ENCODE measurements around the gene LHX3.

DNA sequence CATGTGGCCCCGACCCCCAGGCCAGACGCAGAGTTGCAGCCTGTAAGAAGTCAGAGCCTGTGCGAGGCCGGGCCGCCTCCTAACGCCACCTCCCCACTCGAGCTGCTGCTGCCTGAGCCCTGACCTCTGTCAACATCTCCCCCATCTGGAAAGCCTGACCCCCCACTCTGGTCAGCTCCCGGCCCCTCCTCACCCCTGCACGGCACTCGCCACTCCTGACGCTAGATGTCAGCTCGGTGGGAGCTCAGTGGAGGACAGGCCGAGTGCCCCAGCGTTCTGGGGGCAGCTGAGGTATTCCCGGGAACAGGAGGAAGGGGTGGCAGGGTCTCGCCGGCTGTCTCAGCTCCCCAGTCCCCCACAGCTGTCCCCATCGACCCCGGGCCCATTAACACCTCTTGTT is 19.9 kb downstream of the LHX3 start:
- TF ChIP-seq, protein P1, sequence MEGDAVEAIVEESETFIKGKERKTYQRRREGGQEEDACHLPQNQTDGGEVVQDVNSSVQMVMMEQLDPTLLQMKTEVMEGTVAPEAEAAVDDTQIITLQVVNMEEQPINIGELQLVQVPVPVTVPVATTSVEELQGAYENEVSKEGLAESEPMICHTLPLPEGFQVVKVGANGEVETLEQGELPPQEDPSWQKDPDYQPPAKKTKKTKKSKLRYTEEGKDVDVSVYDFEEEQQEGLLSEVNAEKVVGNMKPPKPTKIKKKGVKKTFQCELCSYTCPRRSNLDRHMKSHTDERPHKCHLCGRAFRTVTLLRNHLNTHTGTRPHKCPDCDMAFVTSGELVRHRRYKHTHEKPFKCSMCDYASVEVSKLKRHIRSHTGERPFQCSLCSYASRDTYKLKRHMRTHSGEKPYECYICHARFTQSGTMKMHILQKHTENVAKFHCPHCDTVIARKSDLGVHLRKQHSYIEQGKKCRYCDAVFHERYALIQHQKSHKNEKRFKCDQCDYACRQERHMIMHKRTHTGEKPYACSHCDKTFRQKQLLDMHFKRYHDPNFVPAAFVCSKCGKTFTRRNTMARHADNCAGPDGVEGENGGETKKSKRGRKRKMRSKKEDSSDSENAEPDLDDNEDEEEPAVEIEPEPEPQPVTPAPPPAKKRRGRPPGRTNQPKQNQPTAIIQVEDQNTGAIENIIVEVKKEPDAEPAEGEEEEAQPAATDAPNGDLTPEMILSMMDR (IDR thresholded peaks at IDR 0.05; ENCODE audit: insufficient read depth, low read length): no peak
- TF ChIP-seq, protein P2, sequence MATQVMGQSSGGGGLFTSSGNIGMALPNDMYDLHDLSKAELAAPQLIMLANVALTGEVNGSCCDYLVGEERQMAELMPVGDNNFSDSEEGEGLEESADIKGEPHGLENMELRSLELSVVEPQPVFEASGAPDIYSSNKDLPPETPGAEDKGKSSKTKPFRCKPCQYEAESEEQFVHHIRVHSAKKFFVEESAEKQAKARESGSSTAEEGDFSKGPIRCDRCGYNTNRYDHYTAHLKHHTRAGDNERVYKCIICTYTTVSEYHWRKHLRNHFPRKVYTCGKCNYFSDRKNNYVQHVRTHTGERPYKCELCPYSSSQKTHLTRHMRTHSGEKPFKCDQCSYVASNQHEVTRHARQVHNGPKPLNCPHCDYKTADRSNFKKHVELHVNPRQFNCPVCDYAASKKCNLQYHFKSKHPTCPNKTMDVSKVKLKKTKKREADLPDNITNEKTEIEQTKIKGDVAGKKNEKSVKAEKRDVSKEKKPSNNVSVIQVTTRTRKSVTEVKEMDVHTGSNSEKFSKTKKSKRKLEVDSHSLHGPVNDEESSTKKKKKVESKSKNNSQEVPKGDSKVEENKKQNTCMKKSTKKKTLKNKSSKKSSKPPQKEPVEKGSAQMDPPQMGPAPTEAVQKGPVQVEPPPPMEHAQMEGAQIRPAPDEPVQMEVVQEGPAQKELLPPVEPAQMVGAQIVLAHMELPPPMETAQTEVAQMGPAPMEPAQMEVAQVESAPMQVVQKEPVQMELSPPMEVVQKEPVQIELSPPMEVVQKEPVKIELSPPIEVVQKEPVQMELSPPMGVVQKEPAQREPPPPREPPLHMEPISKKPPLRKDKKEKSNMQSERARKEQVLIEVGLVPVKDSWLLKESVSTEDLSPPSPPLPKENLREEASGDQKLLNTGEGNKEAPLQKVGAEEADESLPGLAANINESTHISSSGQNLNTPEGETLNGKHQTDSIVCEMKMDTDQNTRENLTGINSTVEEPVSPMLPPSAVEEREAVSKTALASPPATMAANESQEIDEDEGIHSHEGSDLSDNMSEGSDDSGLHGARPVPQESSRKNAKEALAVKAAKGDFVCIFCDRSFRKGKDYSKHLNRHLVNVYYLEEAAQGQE (IDR thresholded peaks at IDR 0.05; ENCODE audit: insufficient replicate concordance, low read depth): no peak
- TF ChIP-seq POLR2AphosphoS5 (IDR thresholded peaks at IDR 0.05; ENCODE audit: low read depth) (no peak), GABPA (IDR thresholded peaks at IDR 0.05; ENCODE audit: low read depth) (no peak)
